ENCODE measurements around the gene HEBP1. TPM values are rescaled to one million over a fixed set of nuclear protein-coding genes. Genes with fewer than 3 reads are reported as not detected.
A peak's percentile ranks its signal among the peaks of the same experiment; 100 is the strongest.

The HEBP1 gene
- total RNA-seq, 4 donors from 2014 or later = 44.5 to 78.0 (median 49.0) TPM

- no peak for TF ChIP-seq CTCF (IDR thresholded peaks at IDR 0.05)
- ATAC-seq (ENCODE audit: low FRiP score) (peak; percentile 21), DNase-seq (ENCODE audit: low spot score) (no peak)
Measured at GRCh38 chr12:12999271-12999958, 650 bp downstream of the HEBP1 start.

GRCh38 chr12:12998248-12998647, 1.8 kb downstream of the HEBP1 start:
- DNase-seq (ENCODE audit: low spot score) = no peak
- ATAC-seq (ENCODE audit: low FRiP score) = no peak
- no peak for TF ChIP-seq CTCF (IDR thresholded peaks at IDR 0.05)

GRCh38 chr12:12997734-12998133, 2.3 kb downstream of the HEBP1 start:
- ATAC-seq (ENCODE audit: low FRiP score) (no peak), DNase-seq (ENCODE audit: low spot score) (no peak)
- no peak for TF ChIP-seq CTCF (IDR thresholded peaks at IDR 0.05)

- TF ChIP-seq CTCF (IDR thresholded peaks at IDR 0.05) = no peak
- DNase-seq (ENCODE audit: low spot score) (no peak), ATAC-seq (ENCODE audit: low FRiP score) (no peak)
Measured at GRCh38 chr12:12997156-12997555, 2.9 kb downstream of the HEBP1 start.

- no peak for ATAC-seq (ENCODE audit: low FRiP score)
- DNase-seq (ENCODE audit: low spot score) = no peak
- TF ChIP-seq CTCF (IDR thresholded peaks at IDR 0.05) = no peak
Measured at GRCh38 chr12:12996209-12996608, 3.9 kb downstream of the HEBP1 start.

- DNase-seq (ENCODE audit: low spot score) (no peak), ATAC-seq (ENCODE audit: low FRiP score) (no peak)
- no peak for TF ChIP-seq CTCF (IDR thresholded peaks at IDR 0.05)
Measured at GRCh38 chr12:12995088-12995487, 5.0 kb downstream of the HEBP1 start.

- no peak for TF ChIP-seq CTCF (IDR thresholded peaks at IDR 0.05)
- DNase-seq (ENCODE audit: low spot score) (no peak), ATAC-seq (ENCODE audit: low FRiP score) (no peak)
Measured at GRCh38 chr12:12993367-12993766, 6.7 kb downstream of the HEBP1 start.
